Esophagus muscularis mucosa (tissue), 3 donors: Measurements from ENCODE around the gene EGF.

ENCODE experiments used
- CTCF ChIP-seq, 3 experiments: fragments of 200-600 bp in 2 of 3; fragments of 450-650 bp in 1 of 3; sonication (generic) in 2 of 3; IDR thresholded peaks; one replicate each; pipeline ENCODE4 v1.5.1; 2017 to 2019; ENCODE audit warnings: antibody characterized with exemption in 3 of 3, mild to moderate bottlenecking in 2 of 3, moderate library complexity in 1 of 3
- POLR2A ChIP-seq: fragments of 450-650 bp; IDR thresholded peaks from one replicate; pipeline ENCODE4 v1.6.1; 2017; ENCODE audit warnings: antibody characterized with exemption, moderate library complexity, mild to moderate bottlenecking, low read depth

DNA sequence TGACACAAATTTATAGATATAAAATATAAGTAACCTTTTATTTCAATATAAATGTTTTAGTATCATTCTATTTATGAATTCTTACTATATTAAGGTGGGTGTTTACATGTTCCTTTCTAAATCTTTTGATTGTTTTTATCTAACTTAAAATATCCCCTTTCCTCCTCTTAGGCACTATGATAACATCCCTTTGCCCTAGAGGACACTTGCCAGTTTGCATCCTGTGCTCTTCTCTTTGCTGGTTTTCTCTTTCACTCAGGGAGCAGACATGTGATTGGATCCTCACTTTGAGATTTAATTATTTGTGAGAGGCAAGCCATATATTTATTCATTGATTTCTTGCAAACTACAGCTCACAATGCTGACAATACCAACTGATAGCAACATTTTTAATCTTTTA lies 48.5 kb upstream of the EGF start:
- TF ChIP-seq POLR2A: no peak
- no peak for TF ChIP-seq CTCF (IDR thresholded peaks at IDR 0.05)
